HG03196 (cell line): ENCODE measurements around the gene MED29.
"Not testable (repeated sequence)": the region's sequence is repeated elsewhere in the genome, so short reads cannot be mapped to it uniquely, and the experiment has no call there.

Experiments used
- ATAC-seq: cut with Tn5 transposase; IDR thresholded peaks from one replicate; pipeline ENCODE4 v1.9.1; 2021; ENCODE audit not compliant: unreplicated experiment

The MED29 gene

DNA sequence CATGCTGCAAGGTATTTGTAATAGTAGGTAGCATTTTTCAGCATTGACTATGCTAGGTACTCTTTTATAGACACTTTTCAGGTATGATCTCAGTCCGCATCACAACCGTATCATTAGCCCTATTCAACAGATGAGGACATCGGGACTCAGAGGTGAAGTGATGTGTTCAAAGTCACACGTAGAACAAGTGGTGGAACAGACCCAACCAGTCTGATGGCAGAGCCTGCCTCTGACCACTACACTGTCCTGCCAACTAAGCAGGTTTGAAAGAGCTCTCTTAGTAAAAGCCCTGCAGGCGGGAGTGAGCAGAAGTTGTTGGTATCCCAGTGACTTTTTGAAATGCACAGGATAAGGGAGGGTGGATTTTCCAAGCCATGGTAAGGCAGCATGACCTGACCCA lies 20.4 kb upstream of the MED29 start:
- no peak for ATAC-seq

DNA sequence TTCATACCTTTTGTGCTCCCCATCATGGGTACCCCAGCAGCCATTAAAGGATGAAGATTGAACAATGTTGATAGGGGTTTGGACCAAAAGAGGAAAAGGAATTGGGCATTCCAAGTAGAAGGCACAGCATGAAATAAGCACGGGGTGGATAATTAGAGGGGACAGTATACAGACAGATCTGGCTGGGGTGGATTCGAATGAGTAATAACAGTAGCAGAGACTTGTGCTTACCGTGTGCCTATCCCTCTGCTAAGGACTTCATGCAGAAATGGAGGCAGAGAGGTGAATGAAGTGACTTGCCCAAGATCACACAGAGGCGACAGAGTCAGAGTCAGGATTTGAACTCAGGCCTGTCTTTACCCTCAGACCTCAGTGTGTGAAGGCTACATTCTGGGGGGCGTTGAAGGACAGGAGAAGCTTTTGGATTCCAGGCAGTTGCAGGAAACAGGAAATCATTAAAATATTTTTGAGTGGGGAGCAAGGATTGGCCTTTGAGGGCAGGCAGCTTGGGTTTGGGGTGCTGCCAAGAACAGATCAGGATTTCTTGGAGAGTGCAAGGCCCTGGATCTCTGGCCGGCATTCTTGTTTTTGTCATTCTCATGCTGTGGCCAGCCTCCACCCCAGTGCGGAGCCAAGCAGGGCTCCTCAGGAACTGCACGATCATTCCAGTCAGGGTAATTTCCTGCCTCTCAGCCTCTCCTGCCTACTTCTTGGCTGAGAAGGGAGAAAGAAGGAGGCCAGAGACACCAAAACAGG lies 19.0 kb upstream of the MED29 start:
- no peak for ATAC-seq

DNA sequence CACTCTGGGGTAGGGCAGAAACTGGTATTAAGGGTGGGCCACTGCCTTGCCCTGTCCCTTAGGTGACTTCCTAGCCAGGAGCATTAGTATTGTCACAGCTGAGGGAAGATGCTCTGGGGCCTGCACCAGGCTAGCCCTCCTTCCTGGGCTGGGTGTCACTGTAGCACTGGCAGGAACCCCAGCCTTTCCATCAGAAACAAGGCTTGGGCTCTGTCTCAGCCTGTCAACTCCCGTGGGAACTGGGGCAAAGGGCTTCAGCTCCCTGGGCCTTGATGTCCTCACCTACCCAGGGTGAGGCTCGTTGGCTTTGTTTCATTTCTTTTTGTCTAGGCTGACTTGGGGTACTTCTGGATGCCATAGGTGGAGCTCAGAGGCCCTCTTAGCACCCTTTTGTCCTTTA lies 18.2 kb upstream of the MED29 start:
- no peak for ATAC-seq

DNA sequence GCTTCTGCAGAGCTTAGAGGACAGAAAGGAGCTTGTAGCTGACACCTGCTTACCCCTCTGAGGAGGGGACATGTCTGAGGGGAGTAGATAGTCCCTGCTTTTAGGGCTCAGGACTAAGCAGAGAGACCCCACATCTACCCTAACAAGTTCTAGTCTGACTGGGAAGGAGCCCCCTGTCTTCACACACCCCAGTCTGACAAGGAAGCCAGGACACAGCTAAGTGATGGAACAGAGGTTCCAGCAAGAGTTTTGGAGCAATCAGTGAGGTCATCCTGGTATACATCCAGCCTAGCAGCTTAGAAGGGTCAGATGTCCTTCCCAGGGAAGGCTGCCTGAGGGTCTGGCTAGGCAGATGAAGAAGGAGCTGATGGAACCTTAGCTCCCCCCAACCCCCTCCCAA lies 15.2 kb upstream of the MED29 start:
- ATAC-seq, result no peak

DNA sequence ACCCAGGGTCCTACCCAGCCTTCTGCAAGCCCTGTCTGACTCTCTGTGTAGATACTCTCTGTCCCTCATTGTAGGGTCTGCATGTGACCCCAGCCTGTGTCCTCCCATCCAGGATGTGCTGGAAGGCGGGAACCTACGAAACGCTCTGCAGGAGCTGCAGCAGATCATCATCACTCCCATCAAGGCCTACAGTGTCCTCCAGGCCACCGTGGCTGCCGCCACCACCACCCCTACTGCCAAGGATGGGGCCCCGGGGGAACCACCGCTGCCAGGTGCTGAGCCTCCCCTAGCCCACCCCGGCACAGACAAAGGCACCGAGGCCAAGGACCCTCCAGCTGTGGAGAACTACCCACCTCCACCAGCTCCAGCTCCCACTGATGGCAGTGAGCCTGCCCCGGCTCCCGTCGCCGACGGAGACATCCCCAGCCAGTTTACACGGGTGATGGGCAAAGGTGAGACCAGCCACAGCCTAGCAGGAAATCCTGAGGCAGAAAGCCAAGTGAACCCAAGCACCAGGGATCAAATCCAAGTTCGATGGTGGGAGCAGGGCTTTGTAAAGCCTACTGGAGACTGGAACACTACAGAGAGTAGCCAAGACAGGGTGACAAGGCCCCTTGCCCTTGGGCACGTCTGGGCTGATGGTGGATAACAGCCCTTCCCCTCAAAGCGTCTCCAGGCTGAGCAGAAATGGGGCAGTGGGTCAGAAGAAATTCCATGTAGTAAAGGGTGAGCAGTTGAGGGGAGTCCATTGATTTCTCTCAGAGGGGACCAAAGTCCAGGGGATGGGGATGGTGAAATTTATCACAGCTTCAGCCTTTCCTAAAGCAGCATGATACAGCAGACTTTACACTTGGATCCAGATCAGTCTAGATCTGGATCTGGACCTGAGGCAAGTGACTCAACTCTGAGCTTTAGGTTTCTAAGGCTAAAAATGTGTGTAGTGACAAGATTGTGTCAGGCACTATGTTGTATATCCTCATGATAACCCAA lies 13.5 kb upstream of the MED29 start:
- no peak for ATAC-seq

DNA sequence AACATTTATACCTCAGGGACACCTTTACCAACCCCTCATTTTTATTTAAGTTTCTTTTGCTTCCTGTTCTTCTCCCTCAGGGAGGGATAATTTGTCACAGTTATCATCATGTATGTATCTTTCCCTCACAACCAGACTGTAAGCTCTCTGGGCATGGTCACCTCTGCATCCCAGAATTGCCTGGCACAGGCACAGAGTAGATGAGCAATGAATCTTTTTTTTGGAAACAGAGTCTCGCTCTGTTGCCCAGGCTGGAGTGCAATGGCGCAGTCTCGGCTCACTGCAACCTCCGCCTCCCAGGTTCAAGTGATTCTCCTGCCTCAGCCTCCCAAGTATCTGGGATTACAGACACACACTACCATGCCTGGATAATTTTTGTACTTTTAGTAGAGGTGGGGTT lies 11.8 kb upstream of the MED29 start:
- not testable (repeated sequence) for ATAC-seq

DNA sequence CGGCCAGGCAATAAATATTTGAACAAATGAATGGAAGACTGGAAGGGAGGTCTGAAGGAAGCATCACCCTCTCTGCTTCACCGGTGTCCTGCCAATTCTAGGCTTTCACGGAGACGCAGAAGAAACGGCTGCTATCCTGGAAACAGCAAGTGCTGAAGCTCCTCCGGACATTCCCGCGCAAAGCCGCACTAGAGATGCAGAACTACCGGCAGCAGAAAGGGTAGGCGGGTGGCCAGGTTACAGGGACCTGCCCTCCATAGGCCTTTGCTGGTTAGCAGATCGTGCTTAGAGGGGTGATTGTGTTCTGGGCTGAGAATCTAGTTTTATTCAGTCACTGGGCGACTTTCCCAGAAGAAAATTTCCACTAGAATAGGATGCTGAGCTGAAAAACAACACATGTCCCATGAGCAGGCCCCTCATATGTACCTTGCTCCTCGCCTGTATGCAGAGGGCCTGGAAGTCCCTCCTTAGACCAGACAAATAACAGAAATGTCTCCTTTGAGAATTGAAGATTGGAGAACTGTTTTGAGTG lies 11.2 kb upstream of the MED29 start:
- ATAC-seq, result no peak

DNA sequence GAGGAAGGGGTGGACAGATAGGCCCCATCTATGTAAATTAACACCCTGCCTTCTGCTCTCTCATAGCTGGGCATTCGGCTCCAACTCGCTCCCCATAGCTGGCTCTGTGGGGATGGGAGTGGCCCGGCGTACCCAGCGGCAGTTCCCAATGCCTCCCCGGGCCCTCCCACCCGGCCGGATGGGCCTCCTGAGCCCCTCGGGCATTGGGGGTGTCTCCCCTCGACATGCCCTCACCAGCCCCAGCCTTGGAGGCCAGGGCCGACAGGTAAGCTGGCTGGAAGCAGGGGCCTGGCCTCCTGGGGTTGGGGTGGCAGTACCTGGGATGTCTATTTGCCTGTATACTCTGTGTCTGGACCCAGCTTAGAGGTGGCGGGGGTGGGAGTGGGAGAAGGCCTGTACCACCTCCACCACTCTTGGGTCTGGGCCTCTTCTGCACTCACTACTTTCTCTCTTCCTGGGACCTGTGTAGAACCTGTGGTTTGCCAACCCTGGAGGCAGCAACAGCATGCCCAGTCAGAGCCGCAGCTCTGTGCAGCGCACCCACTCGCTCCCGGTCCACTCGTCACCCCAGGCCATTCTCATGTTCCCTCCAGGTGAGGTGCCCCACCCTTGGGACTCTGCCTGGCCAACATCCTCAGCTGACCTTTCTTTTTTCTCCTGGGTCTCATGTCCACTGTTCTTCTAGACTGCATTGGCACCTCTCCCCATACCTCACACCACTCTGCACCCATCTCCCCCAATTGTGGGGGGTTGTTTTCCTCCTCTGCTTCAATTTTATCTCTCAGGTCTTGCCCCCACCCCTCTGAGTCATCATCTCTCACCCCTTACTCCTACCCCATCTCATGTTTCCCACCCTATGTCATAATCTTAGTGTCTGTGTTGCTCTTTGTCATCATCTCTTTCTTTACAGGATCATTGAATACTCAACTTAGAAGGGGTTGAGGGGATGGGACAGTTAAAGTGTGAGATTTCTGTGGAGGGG lies 10.4 kb upstream of the MED29 start:
- no peak for ATAC-seq

DNA sequence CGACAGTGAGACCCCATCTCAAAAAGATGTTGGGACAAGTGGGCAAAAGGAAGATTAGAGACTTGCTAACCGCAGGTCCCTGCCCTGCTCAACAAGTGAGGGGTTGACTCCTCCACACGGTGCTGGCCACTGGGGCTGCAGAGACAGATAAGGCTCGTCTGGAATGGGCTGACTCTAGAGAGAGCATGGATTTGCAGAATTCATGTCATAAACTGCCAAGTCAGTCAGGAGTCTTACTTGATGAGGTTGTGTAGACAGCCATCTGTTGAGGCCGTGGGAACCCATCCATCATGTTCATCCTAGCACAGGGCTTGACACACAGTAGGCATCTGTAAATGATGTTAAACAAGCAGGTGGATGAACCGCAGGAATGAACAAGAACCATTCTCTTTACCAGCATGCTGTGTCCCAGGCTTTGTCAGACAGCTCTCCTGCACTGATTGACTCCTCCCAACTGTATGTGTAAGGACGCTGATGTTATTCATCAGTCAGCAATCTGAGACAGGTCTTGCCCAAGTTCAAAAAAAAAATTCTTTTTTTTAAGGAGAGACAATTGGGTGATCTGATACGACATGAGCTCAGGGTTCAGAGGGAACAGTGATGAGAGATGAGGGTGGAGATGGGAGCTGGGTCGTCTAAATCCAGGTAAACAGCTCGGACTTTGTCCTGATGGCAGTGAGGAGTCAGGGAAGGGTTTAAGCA lies 9.1 kb upstream of the MED29 start:
- ATAC-seq, result no peak

DNA sequence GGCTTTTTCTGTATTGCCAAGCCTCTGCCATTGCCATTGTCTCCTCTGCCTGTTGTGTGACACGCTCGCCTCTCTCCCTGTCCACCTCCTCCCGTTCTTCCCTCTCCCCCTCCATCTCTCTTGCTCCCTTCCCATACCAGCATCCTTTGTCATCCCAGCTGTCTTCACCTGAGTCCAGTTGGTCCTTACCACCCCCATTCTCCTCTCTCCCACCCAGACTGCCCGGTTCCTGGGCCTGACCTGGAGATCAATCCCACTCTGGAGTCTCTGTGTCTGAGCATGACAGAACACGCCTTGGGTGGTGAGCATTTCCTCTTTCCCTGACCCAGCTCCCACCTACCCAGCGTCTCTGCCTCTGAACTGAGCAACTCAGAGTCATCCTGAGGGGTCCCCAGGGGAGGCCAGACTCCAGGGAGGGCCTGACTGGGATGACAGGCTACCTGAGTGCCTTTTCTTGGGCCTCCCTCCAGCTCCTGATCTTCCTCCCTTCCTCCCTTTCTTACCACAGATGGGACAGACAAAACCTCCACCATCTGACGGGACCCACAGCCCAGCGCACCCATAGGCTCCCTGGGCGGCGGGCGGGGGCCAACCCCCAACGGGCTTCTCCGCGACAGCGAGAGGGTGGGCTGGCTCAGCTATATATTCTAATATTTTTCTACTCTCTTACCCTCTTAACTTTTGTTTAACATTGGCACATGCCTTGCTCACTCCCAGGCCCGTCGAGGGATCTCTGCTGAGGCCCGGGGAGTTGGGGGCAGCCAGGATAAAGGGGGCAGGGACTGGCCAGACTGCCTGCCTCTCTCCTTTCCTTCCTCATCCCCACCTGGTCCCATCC lies 8.0 kb upstream of the MED29 start:
- no peak for ATAC-seq

DNA sequence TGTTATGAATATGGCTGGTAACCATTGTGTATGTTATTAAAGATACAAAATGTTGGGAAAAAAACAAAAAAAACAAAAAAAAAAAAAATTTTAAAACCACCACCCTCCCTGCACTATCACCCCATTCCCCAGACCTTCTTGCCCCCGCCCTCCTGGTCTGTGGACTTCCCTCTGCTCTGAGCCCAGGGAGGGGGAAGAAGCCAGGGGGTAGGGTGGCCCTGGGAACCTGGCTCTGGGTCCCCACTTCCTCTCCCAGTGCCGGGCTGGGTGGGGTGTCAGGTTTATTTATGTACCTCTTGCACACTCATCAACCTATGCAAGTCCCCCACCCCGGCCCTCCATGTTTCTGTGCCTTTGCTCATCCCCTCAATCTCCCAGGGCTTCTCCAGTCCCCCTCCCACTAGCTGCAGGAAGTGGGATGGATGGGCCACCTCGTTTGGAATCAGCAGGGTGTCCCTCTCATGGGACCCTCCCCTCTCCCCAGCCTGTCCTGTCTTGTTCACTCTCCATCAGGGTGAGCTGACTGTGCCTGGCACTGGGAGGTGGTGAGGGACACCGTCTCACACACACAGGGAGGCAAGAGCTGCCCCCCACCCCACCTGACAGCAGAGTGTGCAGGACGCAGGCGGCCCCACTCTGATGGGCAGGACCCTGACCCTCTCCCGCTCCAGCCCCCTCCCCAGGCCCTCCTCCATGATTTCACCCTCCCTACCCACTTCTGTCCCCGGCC lies 6.2 kb upstream of the MED29 start:
- no peak for ATAC-seq

DNA sequence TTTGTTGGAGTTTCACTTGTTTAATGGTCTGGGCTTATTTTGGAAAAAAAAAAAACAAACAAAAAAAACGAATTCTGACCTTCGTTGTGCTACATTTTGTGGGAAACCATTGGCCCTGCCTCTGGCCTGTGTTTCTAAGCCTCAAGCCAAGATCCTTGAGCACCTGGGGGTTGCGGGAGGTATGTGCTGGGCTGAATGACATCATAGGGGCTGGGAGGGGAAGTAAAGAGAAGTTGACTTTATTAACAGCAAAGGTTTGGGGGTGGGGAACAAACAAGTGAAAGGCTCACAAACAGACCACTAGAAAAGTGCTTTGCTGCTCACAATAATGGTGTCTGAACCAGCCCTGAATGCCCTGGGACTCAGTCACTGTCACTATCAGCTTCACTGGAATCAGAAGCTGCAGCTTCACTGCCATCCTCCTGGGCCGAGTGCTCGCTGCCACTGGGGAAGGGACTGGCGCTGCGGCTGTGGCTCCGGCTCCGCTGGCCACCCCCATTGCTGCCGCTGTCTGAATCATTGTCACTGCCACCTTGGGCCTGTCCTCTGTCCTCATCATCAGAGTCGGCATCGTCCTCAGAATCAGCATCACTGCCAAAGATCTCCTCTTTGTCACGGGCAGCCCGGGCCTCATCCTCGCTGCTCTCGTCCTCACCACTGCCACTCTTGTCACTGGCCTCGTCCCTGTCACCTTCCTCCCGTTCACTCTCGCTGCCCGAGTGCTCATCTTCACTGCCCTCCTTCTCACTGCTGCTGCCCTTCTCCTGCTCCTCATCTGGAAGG lies 5.4 kb upstream of the MED29 start:
- ATAC-seq, result no peak

DNA sequence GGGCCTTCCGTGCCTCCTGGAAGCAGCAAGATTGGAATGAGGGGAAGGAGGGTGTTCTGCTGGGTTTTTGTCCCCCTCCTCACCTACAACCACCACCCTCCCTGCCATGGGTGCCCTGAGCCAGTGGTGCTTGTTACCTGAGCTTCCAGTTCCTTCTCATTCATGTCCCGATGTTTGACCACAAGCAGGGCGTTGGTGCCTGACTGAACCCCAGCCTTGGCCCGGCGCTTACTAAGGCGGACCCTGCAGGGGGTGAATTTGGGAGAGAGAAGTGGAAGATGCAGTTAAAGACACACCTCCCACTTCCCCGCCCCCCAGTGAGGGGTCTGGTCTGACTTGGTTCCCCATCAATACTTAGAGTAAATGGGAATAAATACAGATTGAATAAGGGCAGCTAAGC lies 4.6 kb upstream of the MED29 start:
- no peak for ATAC-seq

DNA sequence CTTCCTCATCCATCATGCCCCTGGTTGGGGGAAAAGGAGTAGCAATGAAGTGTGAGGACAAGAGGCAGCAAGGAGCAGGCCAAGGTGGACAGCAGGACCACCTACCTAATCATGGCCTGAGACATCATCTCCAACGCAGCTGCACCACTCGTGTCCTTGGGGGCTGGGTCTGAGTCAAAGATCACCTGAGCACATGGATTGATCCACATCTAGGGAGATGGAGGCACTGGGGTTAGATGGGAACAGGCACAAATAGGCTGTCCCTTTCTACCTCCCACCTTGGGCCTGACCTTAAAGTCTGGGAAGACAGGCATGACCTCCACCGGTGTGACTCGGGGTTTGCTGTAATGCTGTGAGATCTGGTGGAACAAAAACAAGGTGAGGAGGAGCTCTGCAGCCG lies 2.5 kb upstream of the MED29 start:
- no peak for ATAC-seq

DNA sequence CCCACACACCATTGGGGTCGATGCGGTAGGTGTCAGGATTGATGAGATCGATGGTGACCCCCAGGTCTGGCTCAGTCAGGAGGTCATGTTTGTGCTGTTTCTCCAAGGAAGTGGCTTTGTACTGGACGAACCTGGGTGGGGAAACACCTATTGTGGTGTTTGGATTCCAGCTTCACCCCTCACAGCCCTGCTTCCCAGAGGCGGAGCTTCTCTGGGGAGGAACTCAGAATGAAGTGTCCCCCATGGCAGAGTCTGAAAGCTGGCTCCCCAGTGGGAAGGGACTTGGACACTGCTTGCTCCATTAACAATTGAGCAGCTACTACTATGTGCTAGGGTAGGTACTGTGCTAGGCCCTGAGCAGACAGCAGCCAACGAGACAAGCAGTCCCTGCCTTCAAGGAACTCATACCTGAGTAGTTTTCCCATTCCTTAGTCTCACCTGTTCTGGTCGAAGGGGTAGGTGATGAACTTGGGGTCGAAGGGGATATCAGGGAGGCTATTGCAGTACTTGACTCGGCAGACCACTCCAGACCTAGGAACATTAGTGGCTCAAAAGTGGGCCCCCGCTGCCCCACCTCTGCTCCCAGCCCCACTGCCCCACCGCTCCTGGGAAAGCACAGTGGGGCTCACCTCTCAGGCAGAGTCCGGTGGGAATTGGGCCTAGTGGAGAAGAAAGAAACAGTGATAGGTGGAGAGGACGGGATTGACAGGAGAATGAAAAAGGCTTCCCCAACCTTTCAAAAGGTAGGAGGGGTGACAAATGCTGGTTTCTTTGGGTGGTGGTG lies 1.4 kb upstream of the MED29 start:
- no peak for ATAC-seq

DNA sequence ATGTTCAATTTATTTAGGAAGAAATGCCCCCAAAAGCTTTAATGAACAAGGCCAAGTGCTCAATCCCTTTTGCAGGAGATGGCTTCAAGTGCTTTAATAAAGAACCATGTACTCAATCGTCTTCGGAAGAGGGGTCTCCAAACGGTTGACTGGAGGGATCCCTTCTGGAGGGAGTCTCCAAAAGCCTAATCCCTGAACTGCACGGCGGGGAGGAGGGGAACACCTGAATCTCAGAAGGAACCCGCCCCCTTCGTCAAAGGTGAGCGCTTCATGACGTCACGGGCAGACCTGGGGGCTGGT lies 777 bp upstream of the MED29 start:
- no peak for ATAC-seq
